NT2/D1 (cell line): ENCODE data around the gene GPNMB.

Experiments used
- DNase-seq: peaks from one replicate; pipeline ENCODE4 v3.0.0-alpha.2; 2011; ENCODE audit warnings: low read depth, low spot score
- H3K27me3 ChIP-seq: 2 replicates; pipeline ENCODE4 v1.6.0; 2011; ENCODE audit warnings: mild to moderate bottlenecking; ENCODE audit not compliant: insufficient read length, insufficient read depth
- H3K36me3 ChIP-seq: 2 replicates; pipeline ENCODE4 v1.6.1; 2011; ENCODE audit warnings: mild to moderate bottlenecking, low read length, mixed read lengths; ENCODE audit not compliant: insufficient read depth, insufficient read length
- H3K4me1 ChIP-seq: 2 replicates; pipeline ENCODE4 v1.5.1; 2011; ENCODE audit not compliant: insufficient read depth, insufficient read length
- H3K4me3 ChIP-seq: 2 replicates; pipeline ENCODE4 v1.5.1; 2011; ENCODE audit warnings: low read depth; ENCODE audit not compliant: insufficient read length
- H3K9ac ChIP-seq: 2 replicates; pipeline ENCODE4 v1.6.0; 2011; ENCODE audit warnings: low read depth; ENCODE audit not compliant: insufficient read length
- H3K9me3 ChIP-seq: 2 replicates; pipeline ENCODE4 v1.5.1; 2011; ENCODE audit warnings: mild to moderate bottlenecking, low read length; ENCODE audit not compliant: insufficient read depth
- SUZ12 ChIP-seq: IDR thresholded peaks from 2 replicates; pipeline ENCODE4 v1.6.1; 2011; ENCODE audit not compliant: insufficient read length, insufficient read depth; ENCODE audit errors: extremely low read depth
- YY1 ChIP-seq: IDR thresholded peaks from 2 replicates; pipeline ENCODE4 v1.6.1; 2011; ENCODE audit not compliant: insufficient read length, insufficient read depth
- ZNF274 ChIP-seq: IDR thresholded peaks from 2 replicates; pipeline ENCODE4 v1.6.1; 2011; ENCODE audit warnings: mild to moderate bottlenecking, low read depth, low read length

GPNMB gene

DNA sequence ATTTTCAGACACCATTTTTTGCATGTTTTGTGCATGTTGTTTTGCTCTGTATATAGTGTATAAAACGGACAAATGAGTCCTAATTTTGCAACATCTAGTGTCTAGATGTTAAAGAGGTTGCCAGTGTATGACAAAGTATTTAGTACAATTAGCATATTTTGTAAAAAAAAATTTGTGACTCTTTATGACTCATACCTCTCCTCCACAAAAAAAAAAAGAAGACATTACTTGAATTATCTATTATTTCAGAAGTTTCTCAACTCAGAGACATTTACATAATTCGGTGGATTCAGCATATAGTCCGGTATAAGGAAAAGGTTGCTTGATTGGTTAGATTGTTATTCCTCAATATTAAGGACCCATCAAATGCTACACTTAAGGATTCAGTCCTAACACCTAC is 38.7 kb upstream of the GPNMB start:
- TF ChIP-seq SUZ12 (no peak), YY1 (no peak), ZNF274 (no peak)
- H3K4me1 ChIP-seq = no peaks in the 10 kb centered on the region
- no peak for DNase-seq
- no peaks in the 10 kb centered on the region for H3K27me3 ChIP-seq
- no peaks in the 10 kb centered on the region for H3K9me3 ChIP-seq
- H3K4me3 ChIP-seq = no peak overlapping the region
- H3K36me3 ChIP-seq = peaks cover 8% of the 10 kb centered on the region
- no peak overlapping the region for H3K9ac ChIP-seq

- H3K9me3 ChIP-seq = no peaks in the 10 kb centered on the region
- H3K9ac ChIP-seq = no peak overlapping the region
- H3K4me1 ChIP-seq = no peaks in the 10 kb centered on the region
- H3K4me3 ChIP-seq = no peak overlapping the region
- H3K36me3 ChIP-seq = peaks cover 5% of the 10 kb centered on the region
- no peaks in the 10 kb centered on the region for H3K27me3 ChIP-seq
- no peak for TF ChIP-seq SUZ12
- no peak for TF ChIP-seq YY1
- TF ChIP-seq ZNF274 = no peak
- no peak for DNase-seq
These were observed 38.3 kb upstream of the GPNMB start for GRCh38 chr7:23208316-23208715.

GRCh38 chr7:23210506-23210905 is 36.1 kb upstream of the GPNMB start:
- Histone ChIP-seq H3K4me1 (peaks cover 2% of the 10 kb centered on the region), H3K27me3 (no peaks in the 10 kb centered on the region), H3K36me3 (no peaks in the 10 kb centered on the region), H3K9me3 (no peaks in the 10 kb centered on the region), H3K9ac (no peak overlapping the region), H3K4me3 (no peak overlapping the region)
- DNase-seq = no peak
- TF ChIP-seq SUZ12 (no peak), ZNF274 (no peak), YY1 (no peak)

- peaks cover 2% of the 10 kb centered on the region for H3K4me1 ChIP-seq
- TF ChIP-seq ZNF274 (no peak), YY1 (no peak), SUZ12 (no peak)
These were observed 35.0 kb upstream of the GPNMB start for GRCh38 chr7:23211589-23211988.

GRCh38 chr7:23212395-23212794 is 34.2 kb upstream of the GPNMB start:
- no peak overlapping the region for H3K9ac ChIP-seq
- no peak overlapping the region for H3K4me3 ChIP-seq
- no peaks in the 10 kb centered on the region for H3K36me3 ChIP-seq
- H3K27me3 ChIP-seq = no peaks in the 10 kb centered on the region
- no peaks in the 10 kb centered on the region for H3K9me3 ChIP-seq
- H3K4me1 ChIP-seq = peaks cover 2% of the 10 kb centered on the region
- no peak for DNase-seq
- TF ChIP-seq YY1 (no peak), ZNF274 (no peak), SUZ12 (no peak)

More at GRCh38 chr7:23211589-23211988, 35.0 kb upstream of the GPNMB start:
- no peak for DNase-seq
- H3K9ac ChIP-seq = no peak overlapping the region
- no peaks in the 10 kb centered on the region for H3K9me3 ChIP-seq
- no peak overlapping the region for H3K4me3 ChIP-seq
- H3K36me3 ChIP-seq = no peaks in the 10 kb centered on the region
- no peaks in the 10 kb centered on the region for H3K27me3 ChIP-seq

DNA sequence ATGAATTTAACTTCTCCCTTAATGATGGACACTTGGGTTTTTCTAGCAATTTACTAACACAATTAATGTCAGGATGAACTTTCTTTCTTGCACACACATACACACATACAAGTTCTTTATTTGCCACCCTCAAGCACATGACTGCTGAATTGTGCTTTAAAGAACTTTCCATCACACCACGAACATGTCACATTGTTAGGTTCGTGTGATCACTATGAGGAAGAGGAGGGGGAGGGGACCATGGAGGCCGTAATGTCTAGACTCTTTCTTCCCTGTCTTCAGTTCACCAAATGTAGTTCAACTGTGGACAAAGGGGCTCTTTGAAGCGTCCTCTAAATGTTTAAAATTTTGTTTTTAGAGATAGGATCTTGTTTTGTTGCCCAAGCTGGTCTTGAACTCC is 33.7 kb upstream of the GPNMB start:
- no peak overlapping the region for H3K9ac ChIP-seq
- DNase-seq = no peak
- H3K9me3 ChIP-seq = no peaks in the 10 kb centered on the region
- no peak overlapping the region for H3K4me3 ChIP-seq
- no peaks in the 10 kb centered on the region for H3K27me3 ChIP-seq
- H3K36me3 ChIP-seq = no peaks in the 10 kb centered on the region
- no peak for TF ChIP-seq YY1
- TF ChIP-seq ZNF274 = no peak
- TF ChIP-seq SUZ12 = no peak
- H3K4me1 ChIP-seq = peaks cover 2% of the 10 kb centered on the region

DNA sequence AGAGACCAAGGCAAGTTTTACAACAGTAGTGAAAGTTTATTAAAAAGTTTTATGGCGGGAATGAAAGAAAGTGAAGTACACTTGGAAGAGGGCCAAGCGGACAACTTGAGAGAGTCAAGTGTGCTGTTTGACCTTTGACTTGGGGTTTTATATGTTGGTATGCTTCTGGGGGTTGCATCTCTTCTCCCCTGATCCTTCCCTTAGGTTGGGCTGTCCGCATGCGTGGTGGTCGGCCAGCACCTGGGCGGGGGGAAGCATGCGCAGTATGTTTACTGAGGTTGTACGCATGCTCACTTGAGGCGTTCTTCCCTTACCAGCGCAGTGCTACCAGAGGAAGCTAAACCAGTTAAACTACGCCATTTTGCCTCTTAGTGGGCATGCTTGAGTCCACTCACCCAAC is 32.8 kb upstream of the GPNMB start:
- no peak for TF ChIP-seq YY1
- no peak for TF ChIP-seq ZNF274
- no peak for TF ChIP-seq SUZ12
- DNase-seq = no peak
- peaks cover 2% of the 10 kb centered on the region for H3K4me1 ChIP-seq
- H3K4me3 ChIP-seq = no peak overlapping the region
- H3K9ac ChIP-seq = no peak overlapping the region
- no peaks in the 10 kb centered on the region for H3K27me3 ChIP-seq
- H3K36me3 ChIP-seq = no peaks in the 10 kb centered on the region
- H3K9me3 ChIP-seq = no peaks in the 10 kb centered on the region
